ENCODE measurements around the gene PCNX1. TPM values are rescaled to one million over a fixed set of nuclear protein-coding genes. Genes with fewer than 3 reads are reported as not detected.
"Not testable (repeated sequence)": the region's sequence is repeated elsewhere in the genome, so short reads cannot be mapped to it uniquely, and the experiment has no call there.

PCNX1 gene
- total RNA-seq, 1 donor from 2014 or later, result 30.5 TPM

- ATAC-seq, result peak; percentile 75
- DNase-seq (ENCODE audit: low spot score), result peak; percentile 58
These were observed 210.8 kb downstream of the PCNX1 start for GRCh38 chr14:71117839-71118743.

DNA sequence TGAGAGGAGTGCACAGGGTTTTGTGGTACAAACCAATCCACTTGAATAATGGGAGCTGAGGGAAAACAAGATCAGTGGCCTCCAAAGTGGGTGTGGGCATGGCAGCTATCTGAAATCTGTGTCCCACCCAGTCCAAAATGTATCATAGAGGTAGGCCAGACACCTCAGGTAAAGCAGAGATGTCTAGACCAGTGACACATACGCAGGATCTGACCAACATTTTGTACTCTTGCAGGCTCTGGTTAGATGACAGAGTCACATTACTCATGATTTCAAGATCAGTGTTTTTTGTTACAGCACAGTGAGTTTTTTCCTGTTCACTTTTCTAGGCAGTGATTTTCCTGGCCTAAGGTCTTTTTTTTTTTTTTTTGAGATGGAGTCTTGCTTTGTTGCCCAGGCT is 211.8 kb downstream of the PCNX1 start:
- DNase-seq (ENCODE audit: low spot score) (no peak), ATAC-seq (peak; percentile 3)

DNA sequence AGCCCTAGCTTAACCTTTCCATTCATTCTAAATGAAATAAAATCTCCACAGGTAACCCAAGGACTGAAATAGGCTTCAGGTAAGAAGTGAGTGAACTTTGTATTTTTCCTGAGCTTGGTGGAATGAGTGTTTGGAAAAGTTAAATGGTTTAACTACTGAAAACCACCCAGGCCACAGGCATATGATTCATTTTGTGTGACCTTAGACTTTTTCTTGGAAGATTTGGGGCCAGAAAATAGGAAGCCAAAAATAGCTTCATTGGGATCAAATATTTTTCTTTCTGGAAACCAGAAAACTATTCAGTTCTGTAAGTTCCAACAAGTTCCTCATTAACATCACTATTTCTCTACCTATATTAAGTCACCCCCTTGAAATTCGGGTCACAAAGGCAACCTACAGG is 212.6 kb downstream of the PCNX1 start:
- DNase-seq (ENCODE audit: low spot score), result no peak

GRCh38 chr14:71121001-71121400 is 213.7 kb downstream of the PCNX1 start:
- ATAC-seq (no peak), DNase-seq (ENCODE audit: low spot score) (no peak)

More for the DNA sequence above, 212.6 kb downstream of the PCNX1 start:
- ATAC-seq, result no peak

DNA sequence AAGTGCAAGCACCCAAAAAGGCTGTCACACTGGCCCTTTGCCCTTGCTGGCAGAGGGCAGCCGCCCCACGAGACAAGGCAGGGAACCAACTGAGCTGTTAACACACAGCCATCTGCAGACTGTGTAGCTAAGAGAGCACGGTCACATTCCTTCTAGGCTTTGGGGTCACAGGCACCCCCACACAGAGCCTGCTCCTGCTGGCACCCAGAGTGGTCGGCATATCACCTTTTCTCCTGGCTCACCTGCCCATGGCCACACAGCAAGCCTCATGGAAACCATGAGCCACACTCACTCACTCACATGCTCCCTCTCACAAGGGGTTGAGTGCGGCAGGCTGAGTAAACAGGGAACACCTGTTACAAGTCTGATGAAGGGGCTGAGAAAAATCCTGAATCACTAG is 214.5 kb downstream of the PCNX1 start:
- DNase-seq (ENCODE audit: low spot score) (no peak), ATAC-seq (peak; percentile 16)

DNA sequence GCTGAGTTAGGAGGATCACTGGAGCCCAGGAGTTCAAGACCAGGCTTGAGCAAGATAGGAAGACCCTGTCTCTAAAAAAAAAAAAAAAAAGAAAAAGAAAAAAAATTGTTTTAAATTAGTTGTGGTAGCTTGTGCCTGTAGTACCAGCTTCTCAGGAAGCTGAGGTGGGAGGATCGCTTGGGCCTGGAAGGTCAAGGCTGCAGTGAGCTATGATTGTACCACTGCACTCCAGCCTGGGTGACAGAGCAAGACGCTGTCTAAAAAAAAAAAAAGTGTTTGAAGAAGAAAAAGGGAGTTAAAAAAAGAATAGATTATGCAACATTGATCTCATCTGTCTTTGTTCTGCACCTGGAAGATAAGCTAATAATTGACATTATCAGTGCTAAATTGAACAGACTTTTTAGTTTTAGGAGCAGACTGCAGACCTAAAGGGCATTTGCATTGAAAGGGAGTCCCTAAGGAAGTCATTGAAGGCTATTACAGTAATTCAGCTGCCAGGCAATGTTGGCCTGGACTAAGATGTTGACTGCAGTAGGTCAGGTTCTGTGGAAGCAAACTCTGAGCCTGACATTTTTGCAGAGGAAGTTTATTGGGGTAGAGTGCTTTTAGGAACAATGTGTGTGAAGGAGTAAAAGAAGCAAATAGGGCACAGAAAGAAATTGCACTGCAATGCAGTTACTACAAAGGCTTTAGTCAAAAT is 215.8 kb downstream of the PCNX1 start:
- DNase-seq (ENCODE audit: low spot score), result no peak
- ATAC-seq, result no peak

DNA sequence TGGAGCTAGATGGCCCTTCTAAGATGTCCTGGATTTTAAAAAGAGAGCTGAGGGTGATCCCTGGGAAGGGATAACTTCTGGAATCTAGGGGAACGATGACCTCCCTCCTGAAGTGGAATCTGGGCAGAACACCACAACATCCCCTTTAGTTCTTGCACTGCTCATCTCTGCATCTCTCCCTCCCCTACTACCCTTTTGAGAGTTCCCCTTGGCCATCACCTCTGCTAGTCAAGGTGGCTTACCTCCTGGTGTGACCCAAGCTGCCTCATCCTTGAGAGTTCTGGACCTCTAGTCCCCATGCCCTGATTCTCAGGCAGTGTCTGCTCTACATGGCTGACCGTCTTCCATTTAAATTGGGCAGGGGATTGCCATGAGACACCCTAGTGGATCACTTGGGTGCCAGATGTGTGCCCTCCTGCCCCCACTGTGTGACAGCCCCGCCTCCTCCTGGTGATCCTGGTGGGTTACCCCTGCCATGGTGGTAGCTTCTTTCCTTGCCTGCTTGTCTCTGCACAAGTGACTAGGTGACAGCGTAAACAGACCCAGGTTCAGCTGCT is 216.4 kb downstream of the PCNX1 start:
- ATAC-seq (no peak), DNase-seq (ENCODE audit: low spot score) (no peak)

DNA sequence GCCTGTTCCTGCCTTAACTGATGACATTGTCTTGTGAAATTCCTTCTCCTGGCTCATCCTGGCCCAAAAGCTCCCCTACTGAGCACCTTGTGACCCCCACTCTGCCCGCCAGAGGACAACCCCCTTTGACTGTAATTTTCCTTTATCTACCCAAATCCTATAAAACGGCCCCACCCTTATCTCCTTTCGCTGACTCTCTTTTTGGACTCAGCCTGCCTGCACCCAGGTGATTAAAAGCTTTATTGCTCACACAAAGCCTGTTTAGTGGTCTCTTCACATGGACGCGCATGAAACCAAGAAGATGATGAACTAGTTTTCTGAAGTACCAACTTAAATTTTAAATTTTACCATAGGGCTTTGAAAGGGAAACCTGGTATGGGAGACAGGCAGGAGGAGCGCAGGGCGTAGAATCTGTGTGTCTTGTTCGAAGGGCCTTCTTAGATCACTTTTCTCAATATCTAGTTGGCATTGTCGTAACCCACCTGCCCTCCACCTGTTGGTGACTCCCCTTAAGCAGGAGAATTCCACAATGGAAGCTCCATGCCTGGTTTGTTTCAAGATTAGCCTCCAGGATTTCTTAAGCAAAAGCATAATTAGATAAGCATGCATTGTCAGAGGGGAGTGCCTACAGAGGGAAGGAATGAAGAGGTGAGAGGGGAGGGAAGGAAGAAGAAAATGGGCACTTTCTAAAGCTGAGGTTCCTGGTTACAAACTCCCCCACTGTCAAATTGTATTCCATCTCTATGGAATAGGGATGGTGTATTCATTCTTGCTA is 222.6 kb downstream of the PCNX1 start:
- not testable (repeated sequence) for ATAC-seq; DNase-seq (ENCODE audit: low spot score)

GRCh38 chr14:71130491-71131179 is 223.4 kb downstream of the PCNX1 start:
- no peak for DNase-seq (ENCODE audit: low spot score)
- no peak for ATAC-seq

GRCh38 chr14:71133296-71133695 is 226.0 kb downstream of the PCNX1 start:
- no peak for DNase-seq (ENCODE audit: low spot score)

GRCh38 chr14:71135496-71135895 is 228.2 kb downstream of the PCNX1 start:
- ATAC-seq, result no peak
- DNase-seq (ENCODE audit: low spot score), result no peak

More at GRCh38 chr14:71133296-71133695, 226.0 kb downstream of the PCNX1 start:
- no peak for ATAC-seq

DNA sequence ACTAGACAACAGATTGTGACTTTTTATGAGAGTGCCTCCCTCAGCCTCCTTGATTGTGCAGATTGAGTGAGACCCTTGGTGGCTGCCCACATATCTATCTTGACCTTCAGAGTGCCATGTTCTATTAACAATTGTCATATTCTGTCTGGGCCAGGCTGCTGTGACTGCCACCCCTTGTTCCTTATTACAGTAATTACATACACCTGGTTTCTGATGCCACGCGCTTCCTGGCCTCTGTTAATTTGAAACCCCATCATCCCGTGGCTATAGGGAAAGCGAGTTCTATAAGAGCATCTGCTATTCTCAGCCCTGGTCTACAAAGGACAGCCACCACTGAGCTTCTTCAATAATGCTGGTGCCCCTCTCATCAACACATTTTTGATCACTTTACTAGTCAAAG is 228.7 kb downstream of the PCNX1 start:
- DNase-seq (ENCODE audit: low spot score) (no peak), ATAC-seq (no peak)

- DNase-seq (ENCODE audit: low spot score) (no peak), ATAC-seq (no peak)
These were observed 229.3 kb downstream of the PCNX1 start for GRCh38 chr14:71136386-71137060.

DNA sequence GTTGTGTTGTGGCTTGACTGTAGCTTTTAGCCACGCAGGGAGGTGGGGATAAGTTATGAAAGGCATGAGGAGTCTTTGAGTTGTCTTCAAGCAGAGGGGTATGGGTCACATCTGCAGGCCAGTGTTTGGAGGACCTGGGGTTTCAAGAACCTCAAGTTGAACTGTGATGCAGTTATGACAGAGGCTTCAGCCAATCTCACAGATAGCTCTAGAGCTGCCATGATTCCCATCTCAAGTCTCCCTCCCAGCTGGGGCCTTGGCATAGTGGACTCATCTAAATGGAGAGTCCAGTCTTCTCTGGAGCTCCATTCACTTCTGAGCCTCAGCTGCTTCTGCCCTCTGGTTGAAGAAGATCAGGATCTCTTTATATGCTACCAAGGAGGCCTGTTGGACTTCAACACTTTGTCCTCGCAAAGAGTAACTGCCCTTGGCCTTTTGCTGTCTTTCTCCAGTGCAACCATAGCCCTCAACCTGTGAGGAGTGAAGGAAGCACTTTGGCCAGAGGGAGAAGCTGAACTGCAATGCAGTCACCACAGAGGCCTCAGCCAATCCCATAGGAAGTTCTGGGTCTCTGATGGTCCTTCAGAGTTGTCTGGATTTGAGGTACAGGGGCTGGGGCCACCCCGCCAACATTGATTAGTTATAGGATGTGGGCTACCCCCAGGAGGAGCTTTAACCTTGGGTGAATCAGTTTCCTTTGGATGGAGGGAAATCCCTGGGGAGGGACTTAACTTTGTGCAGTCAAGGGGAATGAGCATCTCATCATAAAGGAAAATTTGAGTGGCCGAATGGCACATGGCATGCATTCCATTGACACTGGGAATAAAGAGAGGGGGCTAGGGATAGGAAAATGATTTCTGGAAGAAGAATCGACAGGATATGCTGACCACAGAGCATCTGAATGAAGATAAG is 230.5 kb downstream of the PCNX1 start:
- no peak for ATAC-seq

DNA sequence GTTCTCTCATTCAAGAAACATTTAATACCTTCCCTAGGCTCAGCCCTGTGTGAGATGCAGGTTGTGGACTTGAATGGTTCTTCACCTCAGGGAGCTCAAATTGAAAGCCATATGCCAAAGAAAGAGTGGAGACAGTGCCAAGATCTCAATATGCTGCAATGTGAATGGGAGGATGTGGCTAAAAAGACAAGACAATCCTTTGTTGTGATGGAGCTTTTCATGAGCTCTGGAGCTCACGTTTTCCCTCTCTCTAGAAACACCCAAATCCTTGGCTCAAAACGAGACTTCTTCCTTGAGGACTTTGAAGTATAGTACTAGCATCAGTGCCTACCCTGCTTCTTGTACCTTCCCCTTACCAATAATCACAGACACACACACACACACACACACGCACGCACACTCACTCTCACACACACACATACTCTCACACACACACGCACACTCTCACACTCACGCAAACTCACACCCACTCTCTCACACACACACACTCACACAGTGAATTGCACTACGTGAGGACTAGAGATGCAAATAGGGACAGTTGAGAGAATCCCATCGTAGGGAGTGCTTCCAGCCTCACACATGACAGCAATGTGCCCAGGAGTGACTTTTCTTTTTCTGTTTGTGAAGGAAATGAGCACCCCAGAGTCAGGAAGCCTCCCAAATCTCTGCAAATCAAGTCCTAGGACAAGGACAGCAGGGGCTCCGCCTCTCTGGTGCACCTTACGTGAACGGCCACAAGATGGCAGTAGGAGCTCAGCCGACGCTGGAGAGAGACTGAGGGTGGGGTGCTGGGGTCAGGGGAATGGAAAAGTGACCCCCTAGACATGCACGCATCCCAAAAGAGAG is 231.4 kb downstream of the PCNX1 start:
- peak; percentile 95 for ATAC-seq
- peak; percentile 55 for DNase-seq (ENCODE audit: low spot score)

More for the DNA sequence above, 230.5 kb downstream of the PCNX1 start:
- DNase-seq (ENCODE audit: low spot score), result no peak

DNA sequence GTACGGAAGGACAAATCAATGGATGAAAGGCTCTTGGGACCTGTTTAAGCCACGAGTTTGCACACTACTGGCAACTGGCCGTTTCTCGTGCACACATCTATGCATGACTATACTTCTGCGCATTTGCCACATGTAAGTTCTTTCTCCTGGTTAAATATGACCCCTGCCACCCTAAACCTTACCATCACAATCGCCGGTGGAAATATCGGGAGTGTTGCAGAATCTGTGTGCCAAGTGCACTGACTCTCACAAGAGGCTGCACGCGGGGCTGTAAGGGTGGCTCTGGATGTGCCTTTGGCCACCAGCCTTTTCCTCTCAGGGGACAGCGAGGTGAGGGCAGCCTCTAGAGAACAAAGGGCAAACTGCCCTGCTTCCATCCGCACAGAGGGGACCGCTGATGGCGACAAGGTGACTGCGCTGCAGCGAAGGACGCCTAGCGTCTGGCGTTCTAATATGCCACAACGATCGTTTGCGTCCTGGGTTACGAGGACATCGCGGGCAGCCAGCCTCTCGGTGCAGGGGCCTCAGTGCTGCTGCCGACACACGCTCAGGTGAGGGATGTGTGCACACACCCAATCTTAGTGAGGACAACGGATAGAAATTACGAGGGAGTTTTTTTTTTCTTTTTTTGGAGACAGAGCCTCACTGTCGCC is 232.2 kb downstream of the PCNX1 start:
- DNase-seq (ENCODE audit: low spot score) (no peak), ATAC-seq (peak; percentile 52)

- no peak for DNase-seq (ENCODE audit: low spot score)
- ATAC-seq, result no peak
These were observed 232.9 kb downstream of the PCNX1 start for GRCh38 chr14:71140157-71140556.
